OCI-LY1 (cell line): ENCODE results near the gene DRC1.

Source experiments
- H2AFZ ChIP-seq: fragments of 200-600 bp; sonication (generic), shearing (Covaris generic); 2 replicates; pipeline ENCODE4 v1.6.0; 2014; ENCODE audit warnings: antibody characterized with exemption, mild to moderate bottlenecking, low read length
- H3F3A ChIP-seq: fragments of 200-600 bp; sonication (generic), shearing (Covaris generic); 2 replicates; pipeline ENCODE4 v1.6.0; 2014; ENCODE audit warnings: mild to moderate bottlenecking, antibody characterized with exemption, low read length, moderate library complexity; ENCODE audit not compliant: insufficient read depth
- H3K27ac ChIP-seq: fragments of 200-600 bp; sonication (generic); 2 replicates; pipeline ENCODE4 v1.5.1; 2014; ENCODE audit warnings: low read length, mixed run types, mild to moderate bottlenecking, low read depth; ENCODE audit not compliant: poor library complexity, severe bottlenecking
- H3K27me3 ChIP-seq: fragments of 200-600 bp; sonication (generic); 2 replicates; pipeline ENCODE4 v1.6.0; 2014; ENCODE audit warnings: antibody characterized with exemption, mild to moderate bottlenecking, low read length, moderate library complexity; ENCODE audit not compliant: insufficient read depth
- H3K36me3 ChIP-seq: fragments of 200-600 bp; sonication (generic); 2 replicates; pipeline ENCODE4 v1.6.1; 2014; ENCODE audit warnings: mild to moderate bottlenecking, antibody characterized with exemption, low read length, moderate library complexity, mixed read lengths; ENCODE audit not compliant: insufficient read depth
- H3K4me1 ChIP-seq: fragments of 200-600 bp; sonication (generic); 2 replicates; pipeline ENCODE4 v1.5.1; 2014; ENCODE audit warnings: mild to moderate bottlenecking, low read length, moderate library complexity; ENCODE audit not compliant: insufficient read depth, severe bottlenecking
- H3K4me2 ChIP-seq: fragments of 200-600 bp; sonication (generic), shearing (Covaris generic); 2 replicates; pipeline ENCODE4 v1.6.1; 2014; ENCODE audit warnings: low read length
- H3K4me3 ChIP-seq: fragments of 200-600 bp; sonication (generic); 2 replicates; pipeline ENCODE4 v1.5.1; 2014; ENCODE audit warnings: low read length, low read depth, mild to moderate bottlenecking, mixed read lengths; ENCODE audit not compliant: poor library complexity, severe bottlenecking
- H3K79me2 ChIP-seq: fragments of 200-600 bp; shearing (Covaris generic); 2 replicates; pipeline ENCODE4 v1.6.1; 2016; ENCODE audit warnings: mixed run types, low read length, mixed read lengths; ENCODE audit not compliant: insufficient read depth
- H3K9ac ChIP-seq: fragments of 200-600 bp; sonication (generic), shearing (Covaris generic); 2 replicates; pipeline ENCODE4 v1.6.1; 2014; ENCODE audit warnings: mild to moderate bottlenecking, low read length, mixed read lengths
- H3K9me2 ChIP-seq: fragments of 200-600 bp; sonication (generic), shearing (Covaris generic); 2 replicates; pipeline ENCODE4 v1.6.1; 2014; ENCODE audit warnings: low read depth, mild to moderate bottlenecking, low read length, mixed read lengths
- H3K9me3 ChIP-seq: fragments of 200-600 bp; shearing (Covaris generic); 2 replicates; pipeline ENCODE4 v1.6.1; 2014; ENCODE audit warnings: low read length, mixed read lengths
- H4K20me1 ChIP-seq: fragments of 200-600 bp; sonication (generic), shearing (Covaris generic); 2 replicates; pipeline ENCODE4 v1.6.0; 2016; ENCODE audit warnings: mild to moderate bottlenecking, low read length; ENCODE audit not compliant: insufficient read depth
- EZH2 ChIP-seq: fragments of 200-600 bp; sonication (generic), shearing (Covaris generic); IDR thresholded peaks from 2 replicates; pipeline ENCODE4 v1.8.0; 2017; ENCODE audit warnings: borderline replicate concordance, mixed run types, mild to moderate bottlenecking, antibody characterized with exemption, low read length, moderate library complexity, mixed read lengths
- TF ChIP-seq, protein P1 (sequence below): fragments of 200-600 bp; sonication (generic), shearing (Covaris generic); IDR thresholded peaks from 2 replicates; pipeline ENCODE4 v1.5.1; 2017; ENCODE audit warnings: mild to moderate bottlenecking, antibody characterized with exemption, low read length, moderate library complexity, mixed read lengths

The DRC1 gene

DNA sequence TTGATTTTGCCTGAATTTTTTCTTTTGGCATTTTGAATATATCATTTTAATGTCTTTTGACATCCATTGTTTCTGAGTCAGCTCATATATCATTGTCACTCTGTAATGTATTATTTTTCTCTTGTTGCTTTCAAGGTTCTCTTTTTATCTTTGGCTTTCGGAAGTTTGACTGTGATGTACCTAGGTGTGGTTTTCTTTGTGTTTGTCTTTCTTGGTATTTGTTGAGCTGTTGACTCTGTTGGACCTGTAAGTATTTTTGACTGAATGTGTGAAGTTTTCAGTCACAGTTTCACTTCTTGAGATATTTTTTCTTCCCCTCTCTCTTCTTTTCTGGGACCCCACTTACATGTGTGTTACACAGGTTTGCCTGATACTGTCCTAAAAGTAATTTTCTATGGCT, 24.9 kb upstream of the DRC1 start:
- TF ChIP-seq, protein P1, sequence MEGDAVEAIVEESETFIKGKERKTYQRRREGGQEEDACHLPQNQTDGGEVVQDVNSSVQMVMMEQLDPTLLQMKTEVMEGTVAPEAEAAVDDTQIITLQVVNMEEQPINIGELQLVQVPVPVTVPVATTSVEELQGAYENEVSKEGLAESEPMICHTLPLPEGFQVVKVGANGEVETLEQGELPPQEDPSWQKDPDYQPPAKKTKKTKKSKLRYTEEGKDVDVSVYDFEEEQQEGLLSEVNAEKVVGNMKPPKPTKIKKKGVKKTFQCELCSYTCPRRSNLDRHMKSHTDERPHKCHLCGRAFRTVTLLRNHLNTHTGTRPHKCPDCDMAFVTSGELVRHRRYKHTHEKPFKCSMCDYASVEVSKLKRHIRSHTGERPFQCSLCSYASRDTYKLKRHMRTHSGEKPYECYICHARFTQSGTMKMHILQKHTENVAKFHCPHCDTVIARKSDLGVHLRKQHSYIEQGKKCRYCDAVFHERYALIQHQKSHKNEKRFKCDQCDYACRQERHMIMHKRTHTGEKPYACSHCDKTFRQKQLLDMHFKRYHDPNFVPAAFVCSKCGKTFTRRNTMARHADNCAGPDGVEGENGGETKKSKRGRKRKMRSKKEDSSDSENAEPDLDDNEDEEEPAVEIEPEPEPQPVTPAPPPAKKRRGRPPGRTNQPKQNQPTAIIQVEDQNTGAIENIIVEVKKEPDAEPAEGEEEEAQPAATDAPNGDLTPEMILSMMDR: no peak
- TF ChIP-seq EZH2: no peak
- Histone ChIP-seq H3K9me2 (no peaks in the 10 kb centered on the region), H3K27me3 (no peaks in the 10 kb centered on the region), H4K20me1 (no peaks in the 10 kb centered on the region), H3K4me3 (no peak overlapping the region), H3K79me2 (no peaks in the 10 kb centered on the region), H3K9ac (no peak overlapping the region), H3K4me1 (no peaks in the 10 kb centered on the region), H3K27ac (no peak overlapping the region), H3K4me2 (no peak overlapping the region), H3K9me3 (no peaks in the 10 kb centered on the region), H3K36me3 (peaks cover 84% of the 10 kb centered on the region), H3F3A (no peaks in the 10 kb centered on the region), H2AFZ (no peak overlapping the region)

GRCh38 chr2:26380281-26380680, 21.4 kb upstream of the DRC1 start:
- Histone ChIP-seq H3K4me2 (no peak overlapping the region), H3K27me3 (no peaks in the 10 kb centered on the region), H3K79me2 (no peaks in the 10 kb centered on the region), H3K27ac (no peak overlapping the region), H3K4me1 (no peaks in the 10 kb centered on the region), H3K9me3 (no peaks in the 10 kb centered on the region), H2AFZ (no peak overlapping the region), H3F3A (0 out of 2 replicates have a peak, but pooled peaks cover 3% of the 10 kb centered on the region), H4K20me1 (no peaks in the 10 kb centered on the region), H3K9me2 (no peaks in the 10 kb centered on the region), H3K4me3 (no peak overlapping the region), H3K36me3 (peaks cover 68% of the 10 kb centered on the region), H3K9ac (no peak overlapping the region)
- no peak for TF ChIP-seq EZH2
- TF ChIP-seq, protein P1: no peak

DNA sequence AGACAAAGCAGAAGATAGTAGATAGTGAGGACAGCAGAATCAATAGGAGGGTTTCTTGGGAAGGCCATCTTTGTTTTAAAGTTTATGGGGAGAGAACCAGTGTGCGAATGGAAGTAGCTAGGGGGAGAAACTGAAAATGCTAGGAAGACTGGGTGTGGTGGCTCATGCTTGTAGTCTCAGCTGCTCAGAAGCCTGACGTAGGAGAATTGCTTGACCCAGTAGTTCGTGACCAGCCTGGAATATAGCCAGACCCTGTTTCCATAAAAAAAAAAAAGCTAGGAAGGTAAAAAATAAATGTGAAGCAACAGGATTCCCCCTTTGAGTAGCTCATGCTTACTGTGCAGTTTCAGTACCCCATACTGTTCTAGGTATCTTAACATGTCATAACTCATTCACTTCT, 19.2 kb upstream of the DRC1 start:
- Histone ChIP-seq H3K9me2 (no peaks in the 10 kb centered on the region), H3K4me2 (no peak overlapping the region), H3K4me1 (no peaks in the 10 kb centered on the region), H3K79me2 (no peaks in the 10 kb centered on the region), H4K20me1 (no peaks in the 10 kb centered on the region), H3F3A (0 out of 2 replicates have a peak, but pooled peaks cover 3% of the 10 kb centered on the region), H3K4me3 (no peak overlapping the region), H3K9me3 (no peaks in the 10 kb centered on the region), H3K27me3 (no peaks in the 10 kb centered on the region), H3K9ac (no peak overlapping the region), H2AFZ (no peak overlapping the region), H3K36me3 (peaks cover 67% of the 10 kb centered on the region), H3K27ac (no peak overlapping the region)
- no peak for TF ChIP-seq EZH2
- TF ChIP-seq, protein P1: no peak
